Measurements from ENCODE around the gene PPCS.
A peak's percentile ranks its signal among the peaks of the same experiment; 100 is the strongest.

PPCS gene

DNA sequence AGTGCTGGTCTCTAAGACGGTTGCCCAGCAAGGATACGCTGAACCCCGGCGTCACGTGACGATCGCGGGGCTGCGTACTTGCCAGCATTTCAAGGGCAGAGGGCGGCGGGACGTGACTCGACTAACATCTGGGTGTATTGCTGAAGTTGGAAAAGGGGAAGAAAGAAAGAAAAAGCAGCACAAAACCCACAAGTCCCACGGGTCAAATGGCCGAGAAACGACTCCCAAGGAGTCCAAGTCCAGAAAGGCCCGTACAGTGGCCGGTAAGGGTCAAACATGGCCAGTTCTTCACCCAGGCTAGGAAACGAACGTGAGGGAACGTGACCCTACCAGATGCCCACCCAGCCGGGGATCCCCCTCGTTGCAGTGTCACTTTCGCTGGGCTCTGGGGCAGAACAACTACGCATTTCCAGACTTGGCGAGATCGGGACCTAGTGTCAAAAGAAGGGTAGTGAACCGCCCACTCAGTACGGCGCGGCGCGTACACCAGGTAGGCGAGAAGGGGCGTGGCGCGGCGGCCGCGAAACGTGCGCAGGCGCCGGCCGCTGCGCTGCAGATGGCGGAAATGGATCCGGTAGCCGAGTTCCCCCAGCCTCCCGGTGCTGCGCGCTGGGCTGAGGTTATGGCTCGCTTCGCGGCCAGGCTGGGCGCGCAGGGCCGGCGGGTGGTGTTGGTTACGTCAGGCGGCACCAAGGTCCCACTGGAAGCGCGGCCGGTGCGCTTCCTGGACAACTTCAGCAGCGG is at the start of gene PPCS, which contains the start of gene ZMYND12:
PPCS (plus strand) TSS at position 534 of the 744 bp plus-strand sequence; CDS start at position 557, 23 bp downstream.
ZMYND12 (minus strand) TSS at position 13 of the 744 bp plus-strand sequence. CDS start 25 bp downstream, outside the sequence.
- DNase-seq = peak; percentile 94

DNA sequence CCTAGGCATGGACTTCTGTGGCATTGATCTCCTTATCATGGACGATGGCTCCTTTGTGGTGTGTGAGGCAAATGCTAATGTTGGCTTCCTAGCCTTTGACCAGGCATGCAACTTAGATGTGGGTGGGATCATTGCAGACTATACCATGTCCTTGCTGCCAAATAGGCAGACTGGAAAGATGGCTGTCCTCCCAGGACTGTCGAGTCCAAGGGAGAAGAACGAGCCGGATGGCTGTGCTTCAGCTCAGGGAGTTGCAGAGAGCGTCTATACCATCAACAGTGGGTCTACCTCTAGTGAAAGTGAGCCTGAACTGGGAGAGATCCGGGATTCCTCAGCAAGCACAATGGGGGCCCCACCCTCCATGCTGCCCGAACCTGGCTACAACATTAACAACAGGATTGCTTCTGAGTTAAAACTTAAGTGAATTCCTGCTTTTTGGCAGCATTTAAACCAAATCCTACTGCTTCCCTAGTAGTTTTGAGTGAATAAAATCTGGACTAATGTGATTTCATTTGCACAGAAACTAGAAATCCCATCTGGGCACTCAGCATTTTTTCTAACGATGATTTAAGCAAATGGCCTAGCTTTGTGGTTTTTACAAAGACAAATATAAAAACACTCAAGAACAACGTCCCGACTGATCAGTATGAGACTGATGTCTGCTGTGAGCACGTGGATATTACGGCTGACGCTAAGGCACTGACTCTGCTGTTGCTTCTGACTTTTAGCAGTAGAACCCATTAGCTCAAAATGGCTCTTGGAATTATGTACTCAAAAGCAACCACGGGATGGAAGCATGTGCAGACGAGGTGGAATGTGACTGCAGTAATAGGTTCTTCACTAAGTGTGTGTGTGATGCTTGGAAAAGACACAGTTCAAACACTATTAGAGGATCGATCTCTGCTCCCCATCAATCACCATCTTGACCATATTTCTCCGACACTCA is 41.5 kb upstream of the PPCS start:
- DNase-seq = no peak

DNA sequence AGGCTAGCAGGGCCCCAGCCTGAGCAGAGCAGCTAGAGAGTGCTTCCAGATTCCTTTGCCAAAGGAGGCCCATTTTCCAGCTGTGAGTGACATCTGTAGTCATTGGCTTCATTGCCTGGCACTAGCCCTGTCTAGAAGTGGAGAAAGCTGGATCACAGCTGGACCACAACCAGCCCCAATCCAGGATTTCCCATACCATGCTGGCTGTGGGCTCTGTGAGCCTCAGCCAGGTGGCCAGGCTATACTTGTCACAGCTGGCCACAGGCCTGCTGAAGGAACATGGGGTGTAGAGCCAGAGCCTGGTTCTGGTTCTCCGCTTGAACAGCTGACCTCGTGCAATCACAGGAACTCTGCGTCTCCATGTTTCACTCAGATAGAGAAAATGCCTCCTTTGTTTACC is 39.2 kb upstream of the PPCS start:
- DNase-seq = no peak

DNA sequence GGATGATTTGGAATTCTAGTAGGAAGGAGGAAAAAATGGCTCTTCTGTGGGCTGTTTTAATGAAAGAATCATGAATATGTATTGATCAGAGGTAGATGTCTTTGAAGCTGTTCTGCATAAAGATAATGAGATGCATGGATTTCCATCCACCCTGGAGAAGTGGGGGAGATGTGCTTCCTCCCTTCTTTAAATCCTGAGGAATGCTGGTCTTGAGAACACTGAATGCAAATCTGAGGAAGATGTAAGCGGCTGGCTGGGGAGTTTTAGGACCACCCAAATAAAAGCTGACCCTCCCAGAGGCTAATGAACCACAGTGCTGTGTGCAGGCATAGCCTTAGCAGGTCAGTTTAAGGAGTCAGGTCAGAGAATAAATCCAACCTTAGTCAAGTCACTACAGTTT is 37.8 kb upstream of the PPCS start:
- DNase-seq = no peak

DNA sequence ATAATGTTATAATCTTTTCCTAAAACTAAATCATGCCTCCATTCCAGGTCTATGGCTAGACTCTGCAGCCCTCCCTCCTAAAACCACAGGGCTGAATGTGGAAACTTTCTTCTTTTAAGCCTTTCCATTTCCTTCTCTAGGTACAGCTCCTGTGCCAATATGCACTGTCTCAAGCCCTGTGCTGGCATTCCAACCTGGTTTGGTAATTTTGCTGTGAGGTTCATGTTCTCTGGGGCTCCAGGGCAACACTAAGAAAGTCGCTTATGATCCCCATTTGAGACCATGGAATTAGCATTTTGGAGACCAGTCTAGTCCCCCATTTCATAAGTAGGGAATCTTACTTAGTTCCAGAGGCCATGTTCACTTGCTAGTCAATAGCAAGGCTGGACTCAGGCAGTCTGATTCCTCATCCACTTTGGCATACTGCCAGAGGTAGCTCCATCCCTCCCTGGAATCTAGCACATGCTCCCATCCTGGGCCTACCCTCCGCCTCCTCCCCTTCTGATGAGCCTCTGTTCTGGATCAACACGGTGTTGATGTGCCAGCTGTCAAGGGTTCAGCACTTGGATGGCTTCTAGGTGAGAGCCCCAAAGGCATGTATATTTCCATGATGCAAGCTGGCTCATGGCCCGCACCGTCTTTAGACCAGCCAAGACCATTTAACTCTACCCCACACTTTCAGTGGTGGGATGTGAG is 37.1 kb upstream of the PPCS start:
- no peak for DNase-seq

DNA sequence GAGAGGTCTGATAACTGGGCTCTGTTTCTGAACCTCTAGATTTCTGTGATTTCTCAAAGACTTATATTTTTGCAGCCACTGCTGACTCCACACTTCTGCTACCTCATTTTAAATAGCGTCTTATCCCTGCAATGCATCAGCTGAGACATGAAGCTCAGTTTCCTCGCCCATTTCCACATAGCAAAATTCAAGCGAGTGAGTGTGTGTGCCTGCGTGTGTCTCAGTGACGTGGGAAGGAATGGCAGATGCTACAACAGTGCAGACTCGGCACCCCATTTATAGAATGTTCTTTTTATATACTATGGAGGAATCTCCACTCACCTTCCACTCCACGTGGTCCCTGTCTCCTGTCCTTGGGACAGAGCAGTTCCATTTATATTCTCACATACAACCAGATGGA is 36.2 kb upstream of the PPCS start:
- no peak for DNase-seq

DNA sequence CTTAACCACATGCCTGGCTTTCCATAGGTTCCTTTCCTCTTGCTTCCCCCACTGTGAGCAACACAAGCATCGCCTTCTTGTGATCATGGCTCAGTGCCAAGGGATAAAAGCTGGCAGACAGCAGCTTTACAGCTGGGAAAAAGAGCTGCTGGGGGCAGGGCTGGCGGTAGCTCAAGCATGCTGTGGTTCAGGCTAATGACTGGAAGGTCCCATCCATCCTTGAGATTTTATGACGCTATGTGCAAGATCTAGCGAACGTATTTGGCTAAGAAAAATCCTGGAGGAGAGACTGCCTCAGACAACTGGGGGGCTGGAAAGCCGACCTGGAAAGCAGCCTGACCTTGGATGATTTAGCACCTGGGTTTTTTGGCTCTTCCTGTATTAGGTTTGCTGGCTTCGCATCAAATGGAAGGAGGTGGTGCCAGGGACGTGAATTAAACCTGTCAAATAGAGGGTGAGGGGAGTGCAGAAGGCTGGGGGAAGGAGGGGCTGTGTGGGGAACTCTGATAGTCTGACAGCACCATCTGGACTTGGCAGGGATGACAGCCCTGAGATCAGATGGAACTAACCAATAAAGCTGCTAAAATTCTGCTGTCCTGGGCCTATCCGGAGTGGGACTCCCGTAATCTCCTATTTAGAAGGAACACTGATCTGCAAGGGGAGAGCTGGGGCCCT is 35.3 kb upstream of the PPCS start:
- no peak for DNase-seq

DNA sequence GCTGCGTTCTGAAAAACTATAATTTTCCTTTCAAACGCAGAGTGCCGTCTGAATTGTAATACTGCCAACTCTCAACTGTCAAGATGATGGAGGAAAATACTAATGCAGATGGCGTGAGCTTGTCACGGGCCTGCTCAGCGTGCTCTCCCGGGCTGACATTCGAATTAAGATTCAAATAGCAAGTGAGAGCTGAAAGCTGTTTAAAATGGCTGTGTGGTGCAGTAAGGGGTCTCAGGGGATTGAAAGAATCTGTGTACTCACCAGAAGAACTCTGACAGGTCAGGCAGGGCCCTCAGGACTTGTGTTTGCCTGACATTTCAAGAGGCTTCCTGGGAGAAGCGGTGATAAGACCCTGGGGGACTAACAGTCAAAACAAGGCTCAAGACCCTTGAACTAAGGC is 33.6 kb upstream of the PPCS start:
- no peak for DNase-seq

DNA sequence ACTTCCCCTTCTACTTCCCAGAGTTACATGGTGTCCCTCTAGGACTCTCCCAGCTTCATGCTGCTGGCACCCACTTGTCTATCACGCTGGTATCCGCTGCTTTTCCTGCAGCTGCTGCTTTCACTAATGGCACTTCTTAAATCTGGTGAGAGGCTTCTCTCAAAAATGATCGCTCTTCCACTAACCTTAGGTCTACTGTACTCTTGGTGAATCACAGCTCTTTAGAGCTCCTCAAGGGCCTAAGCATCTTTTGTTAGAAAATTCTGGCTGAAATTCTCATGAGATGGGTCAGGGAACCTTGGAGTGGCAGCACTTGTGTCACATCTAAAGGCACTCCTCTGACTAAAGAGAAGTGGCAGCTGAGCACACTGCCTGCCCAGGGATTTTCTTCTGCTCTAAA is 32.7 kb upstream of the PPCS start:
- DNase-seq = no peak

DNA sequence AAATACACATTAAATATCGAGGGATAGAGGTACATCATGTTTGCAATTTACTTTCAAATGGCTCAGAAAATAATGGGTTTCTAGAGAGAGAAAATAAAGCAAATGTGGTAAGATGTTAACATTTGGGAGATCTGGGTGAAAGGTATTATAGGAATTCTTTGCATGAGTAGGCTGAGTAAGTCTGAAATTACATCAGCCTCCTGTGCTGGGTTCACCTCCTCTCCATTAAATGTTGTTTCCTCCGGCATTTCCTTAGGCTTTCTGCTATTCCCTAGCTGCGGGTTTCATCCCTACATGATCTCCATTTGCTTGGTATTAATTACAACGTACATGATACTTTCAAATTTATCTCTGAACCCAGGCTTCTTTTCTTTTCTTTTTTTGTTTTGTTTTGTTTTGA is 32.1 kb upstream of the PPCS start:
- DNase-seq = no peak

DNA sequence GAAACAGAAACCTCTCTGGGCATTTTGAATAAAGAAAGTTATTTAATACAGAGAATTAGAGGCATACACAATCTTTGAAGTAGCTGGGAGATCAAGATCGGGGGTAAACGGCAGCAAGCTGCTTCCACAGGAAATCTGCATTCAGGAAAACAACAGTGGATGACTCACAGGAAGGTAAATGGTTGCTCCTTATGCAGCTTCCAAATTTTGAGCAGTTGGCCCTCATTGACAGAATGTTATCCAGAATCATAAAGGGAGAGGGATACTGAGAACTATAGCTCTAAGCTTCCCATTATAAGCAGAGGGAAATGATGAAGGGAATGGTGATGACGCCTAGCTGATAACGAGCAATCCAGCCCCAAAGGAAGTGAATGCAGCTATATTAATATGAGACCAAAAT is 29.1 kb upstream of the PPCS start:
- DNase-seq = no peak

DNA sequence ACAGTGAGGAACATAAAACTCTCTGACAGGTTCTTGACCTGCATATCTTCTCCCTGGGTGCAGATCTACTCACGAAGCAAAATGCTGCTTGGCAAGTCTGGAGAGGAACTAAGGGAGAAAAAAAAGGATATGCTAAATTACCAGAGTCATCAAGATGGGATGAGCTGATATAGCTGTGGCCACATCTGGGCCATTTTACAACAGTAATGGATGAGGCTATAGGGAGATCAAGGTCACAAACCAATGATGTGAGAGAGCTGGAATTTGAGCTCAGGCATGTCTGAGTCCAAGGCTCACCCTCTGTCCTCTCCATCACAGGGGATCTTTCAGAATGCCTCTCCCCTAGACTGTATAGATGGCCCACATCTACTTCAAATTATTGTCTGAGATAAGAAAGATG is 26.7 kb upstream of the PPCS start:
- no peak for DNase-seq

DNA sequence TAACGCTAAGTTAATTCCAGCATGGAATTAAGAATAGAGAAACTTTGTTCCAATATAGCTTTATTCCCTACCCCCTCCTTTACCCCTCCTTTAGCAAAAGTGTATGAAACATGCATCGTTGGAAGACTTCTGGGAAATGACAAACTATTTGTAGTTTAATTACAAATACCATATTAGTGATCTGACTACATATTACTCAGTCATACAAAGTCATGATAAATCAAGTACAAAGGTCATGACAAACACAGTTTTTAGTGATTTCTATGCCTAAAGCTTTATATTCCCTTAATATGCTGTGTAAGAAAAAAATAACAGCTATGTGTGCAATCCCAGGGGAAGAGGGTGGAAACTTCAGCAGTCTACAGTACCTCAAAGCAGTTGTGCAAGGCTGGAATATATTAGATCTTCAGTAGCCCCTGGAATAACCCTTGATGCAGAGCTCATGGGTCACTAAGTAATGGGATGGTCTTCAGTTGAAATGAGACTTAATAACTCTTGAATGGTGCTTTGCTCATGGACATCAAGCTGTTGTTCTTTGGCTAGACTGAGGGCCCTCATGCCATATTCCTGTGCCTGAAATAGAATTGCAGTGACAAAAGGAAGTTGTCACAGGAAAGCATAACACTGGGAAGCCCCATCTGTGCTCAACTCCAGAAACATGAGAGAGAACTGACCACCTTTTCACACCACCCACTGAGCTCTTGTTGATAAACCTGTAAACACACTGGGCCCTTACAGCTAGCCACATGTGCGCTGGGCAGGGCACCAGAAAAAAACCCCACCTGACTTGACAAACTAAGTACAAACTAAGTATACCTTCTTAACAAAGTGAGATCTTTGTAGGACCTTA is 25.8 kb upstream of the PPCS start:
- no peak for DNase-seq

DNA sequence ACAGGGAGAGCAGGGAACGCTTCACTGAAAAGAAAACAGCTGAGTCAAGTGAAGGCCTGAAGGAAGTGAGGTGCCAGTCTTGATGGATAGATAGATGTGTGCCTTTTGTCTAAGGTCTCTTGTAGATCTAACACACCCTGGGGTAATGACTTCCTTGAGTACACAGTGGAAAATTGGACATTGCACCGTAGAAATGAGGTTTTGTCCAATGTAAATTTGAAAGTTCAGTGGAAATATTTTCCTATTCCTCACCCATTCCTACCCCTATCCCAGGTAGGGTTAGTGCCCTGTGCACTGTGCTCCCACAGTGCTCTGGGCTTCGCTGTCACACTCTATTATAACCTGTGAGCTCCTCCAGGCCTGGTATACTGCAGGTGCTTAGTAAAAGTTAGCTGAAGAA is 24.8 kb upstream of the PPCS start:
- no peak for DNase-seq

DNA sequence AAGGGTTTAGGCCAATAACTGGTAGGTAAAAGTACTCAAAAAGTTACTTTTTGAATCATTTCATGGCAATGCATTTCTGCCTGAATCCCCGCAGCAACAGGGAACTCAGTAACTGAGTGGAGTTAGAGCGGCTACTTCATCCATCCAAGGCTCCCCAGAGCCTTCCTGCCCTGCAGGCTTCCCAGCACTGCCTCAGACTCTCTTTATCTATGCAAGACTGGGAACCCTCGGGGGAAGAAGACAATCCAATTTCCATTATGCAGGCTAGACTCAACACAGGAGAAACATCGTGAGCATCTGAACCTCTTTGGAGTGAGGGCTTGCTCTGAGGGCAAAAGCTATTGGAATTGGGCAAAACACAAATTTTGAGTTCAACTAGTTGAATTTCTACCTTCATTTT is 23.6 kb upstream of the PPCS start:
- DNase-seq = no peak

DNA sequence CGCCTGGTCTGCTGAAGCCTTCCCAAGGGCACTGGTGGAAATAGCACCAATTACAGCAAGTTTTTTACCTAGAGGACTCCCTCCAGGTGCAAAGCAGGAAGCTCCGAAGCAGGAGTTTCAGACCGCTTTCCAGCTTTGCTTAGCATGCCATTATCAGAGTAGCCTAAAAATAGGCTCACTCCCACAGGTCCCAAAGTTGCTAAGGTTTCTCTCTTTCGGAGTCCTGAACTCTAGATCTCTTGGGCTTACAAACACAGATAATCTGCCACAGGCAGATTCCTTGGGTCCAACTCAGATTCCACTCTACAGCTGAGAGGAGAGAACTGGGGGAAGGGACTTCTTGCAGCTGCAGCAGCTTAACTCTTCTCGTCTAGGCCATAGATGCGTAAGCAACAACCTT is 23.0 kb upstream of the PPCS start:
- no peak for DNase-seq

DNA sequence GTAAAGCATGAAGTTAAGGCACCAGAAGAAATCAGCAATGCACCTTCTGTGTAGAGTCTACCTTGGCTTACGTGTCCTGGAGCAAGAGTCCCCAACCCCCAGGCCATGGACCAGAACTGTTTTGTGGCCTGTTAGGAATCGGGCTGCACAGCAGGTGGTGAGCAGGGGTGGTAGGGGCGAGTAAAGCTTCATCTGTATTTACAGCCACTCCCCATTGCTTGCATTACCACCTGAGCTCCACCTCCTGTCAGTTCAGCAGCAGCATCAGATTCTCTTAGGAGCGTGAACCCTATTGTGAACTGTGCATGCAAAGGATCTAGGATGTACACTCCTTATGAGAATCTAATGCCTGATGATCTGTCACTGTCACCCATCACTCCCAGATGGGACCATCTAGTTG is 22.0 kb upstream of the PPCS start:
- no peak for DNase-seq

DNA sequence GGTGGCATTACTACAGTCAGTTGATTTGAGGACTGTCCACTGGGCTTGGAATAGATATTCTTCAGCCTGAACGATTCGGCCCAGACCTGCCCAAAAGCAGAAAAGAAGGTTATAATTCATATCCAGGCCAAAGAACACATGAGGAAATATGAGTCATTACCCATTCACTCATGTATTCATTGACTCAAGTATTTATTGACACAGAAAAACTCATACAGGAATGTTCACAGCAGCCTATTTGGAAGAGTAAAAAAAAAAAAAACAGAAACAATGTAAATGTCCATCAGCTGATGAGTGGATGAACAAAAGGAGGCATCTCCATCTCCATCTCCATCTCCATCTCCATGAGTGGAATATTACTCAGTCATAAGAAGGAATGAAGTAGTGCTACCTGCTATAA is 16.4 kb upstream of the PPCS start:
- DNase-seq = no peak

DNA sequence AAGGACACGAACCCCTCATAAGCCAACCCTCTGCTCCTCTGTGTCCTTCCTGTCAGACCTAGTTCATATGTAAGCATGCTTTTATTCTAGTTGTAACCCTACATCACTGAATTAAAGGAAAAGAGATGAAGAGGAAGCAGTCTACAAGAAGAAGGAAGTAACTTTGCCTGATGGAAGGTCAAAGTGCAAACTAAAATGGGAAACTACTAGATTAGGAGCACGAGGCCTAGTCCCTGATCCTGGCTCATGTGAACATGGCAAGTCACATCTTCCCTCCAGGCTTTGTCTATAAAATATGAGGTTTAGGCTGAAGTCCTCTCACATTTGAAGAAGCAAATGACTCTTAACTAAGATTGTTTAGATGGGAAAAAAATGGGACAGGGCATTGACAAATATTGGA is 13.7 kb upstream of the PPCS start:
- no peak for DNase-seq

DNA sequence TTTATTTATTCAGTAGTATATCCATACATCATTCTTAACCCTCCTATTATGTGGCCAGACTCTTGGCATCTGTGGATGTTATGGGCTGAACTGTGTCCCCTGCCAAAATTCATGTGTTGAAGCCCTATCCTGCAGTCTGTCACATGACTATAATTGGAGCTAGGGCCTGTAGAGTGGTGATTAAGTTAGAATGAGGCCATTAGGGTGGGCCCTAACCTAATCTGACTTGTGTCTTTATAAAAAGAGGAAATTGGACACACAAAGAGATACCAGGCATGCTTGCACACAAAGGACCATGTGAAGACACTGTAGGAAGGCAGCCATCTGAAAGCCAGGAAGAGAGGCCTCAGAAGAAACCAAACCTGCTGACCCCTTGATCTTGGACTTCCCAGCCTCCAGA is 7.1 kb upstream of the PPCS start:
- peak; percentile 78 for DNase-seq

DNA sequence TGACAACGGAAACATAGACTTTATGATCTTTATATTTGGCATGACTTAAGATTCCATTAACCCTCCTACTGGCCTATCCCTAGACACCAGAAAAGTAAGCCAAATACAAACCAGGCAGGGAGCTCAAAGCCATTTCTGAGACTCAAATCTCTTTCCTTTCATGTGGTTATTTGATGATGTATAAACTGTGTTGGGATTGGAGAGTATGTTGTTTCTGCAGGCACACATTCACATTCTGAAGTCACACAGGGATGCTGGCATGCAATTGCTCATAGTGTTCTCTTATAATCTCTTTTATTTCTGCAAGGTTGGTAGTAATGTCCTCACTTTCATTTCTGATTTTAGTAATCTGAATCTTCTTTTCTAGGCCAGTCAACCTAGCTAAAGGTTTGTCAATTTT is 6.3 kb upstream of the PPCS start:
- DNase-seq = no peak

DNA sequence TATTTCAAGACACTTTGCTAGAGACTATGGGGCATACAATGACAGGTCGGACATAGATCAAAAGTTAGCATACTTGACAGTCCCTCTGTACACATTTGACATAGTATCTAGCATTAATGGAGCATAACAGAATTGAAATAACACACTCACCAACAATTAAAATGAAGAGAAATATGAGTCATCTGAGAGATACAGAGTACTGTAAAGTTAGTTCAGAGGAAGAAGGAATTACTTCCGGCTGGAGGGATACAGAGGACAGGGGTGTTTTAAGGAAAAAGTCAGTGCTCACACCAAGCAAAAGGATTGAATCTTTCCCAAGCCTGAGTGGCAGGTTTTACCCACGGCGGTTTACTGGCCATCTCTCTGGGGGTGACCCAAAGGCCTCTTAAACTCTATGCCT is 3.0 kb upstream of the PPCS start:
- no peak for DNase-seq

Data from hematopoietic multipotent progenitor cell treated with erythropoietin and hydrocortisone succinate and interleukin-3 and kit ligand, for 4 days (in vitro differentiated cells).